B cell (primary cell): ENCODE results near the gene PLXNA3.

ENCODE experiments used
- EZH2 ChIP-seq: IDR thresholded peaks from 2 replicates; pipeline ENCODE4 v1.6.1; 2012; ENCODE audit warnings: borderline replicate concordance, low read depth, mild to moderate bottlenecking, moderate library complexity, low read length; ENCODE audit not compliant: insufficient read depth, poor library complexity, severe bottlenecking
- TF ChIP-seq, protein P1 (sequence below): fragments of 200-600 bp; IDR thresholded peaks from one replicate; pipeline ENCODE4 v1.8.0; 2022; ENCODE audit warnings: antibody characterized with exemption, mild to moderate bottlenecking

DNA sequence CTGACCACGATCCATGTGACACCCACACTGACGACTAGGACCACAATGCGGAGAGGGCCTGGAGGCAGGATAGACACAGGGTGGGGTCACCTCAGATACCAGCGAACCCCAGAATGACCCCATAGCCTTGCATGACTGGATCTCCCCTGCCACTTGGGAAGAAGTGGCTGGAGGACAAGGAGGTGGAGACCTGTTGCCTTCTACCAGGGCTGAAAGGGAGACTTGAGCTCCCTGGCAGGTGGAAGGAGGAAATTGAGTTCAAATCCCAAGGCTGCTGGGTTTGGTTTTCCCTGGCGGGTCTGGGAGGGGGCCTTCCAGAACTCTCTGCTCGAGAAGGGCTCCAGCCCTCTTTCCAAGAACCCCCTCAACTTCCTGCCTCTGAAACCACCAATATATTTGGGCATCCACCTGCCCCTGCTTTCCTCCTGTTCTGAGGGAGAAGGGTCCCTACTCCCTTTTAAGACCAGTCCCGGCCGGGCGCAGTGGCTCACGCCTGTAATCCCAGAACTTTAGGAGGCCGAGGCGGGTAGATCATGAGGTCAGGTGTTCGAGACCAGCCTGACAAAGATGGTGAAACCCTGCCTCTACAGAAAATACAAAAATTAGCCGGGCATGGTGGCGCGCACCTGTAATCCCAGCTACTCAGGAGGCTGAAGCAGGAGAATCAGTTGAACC is 54.9 kb downstream of the PLXNA3 start:
- TF ChIP-seq, protein P1, sequence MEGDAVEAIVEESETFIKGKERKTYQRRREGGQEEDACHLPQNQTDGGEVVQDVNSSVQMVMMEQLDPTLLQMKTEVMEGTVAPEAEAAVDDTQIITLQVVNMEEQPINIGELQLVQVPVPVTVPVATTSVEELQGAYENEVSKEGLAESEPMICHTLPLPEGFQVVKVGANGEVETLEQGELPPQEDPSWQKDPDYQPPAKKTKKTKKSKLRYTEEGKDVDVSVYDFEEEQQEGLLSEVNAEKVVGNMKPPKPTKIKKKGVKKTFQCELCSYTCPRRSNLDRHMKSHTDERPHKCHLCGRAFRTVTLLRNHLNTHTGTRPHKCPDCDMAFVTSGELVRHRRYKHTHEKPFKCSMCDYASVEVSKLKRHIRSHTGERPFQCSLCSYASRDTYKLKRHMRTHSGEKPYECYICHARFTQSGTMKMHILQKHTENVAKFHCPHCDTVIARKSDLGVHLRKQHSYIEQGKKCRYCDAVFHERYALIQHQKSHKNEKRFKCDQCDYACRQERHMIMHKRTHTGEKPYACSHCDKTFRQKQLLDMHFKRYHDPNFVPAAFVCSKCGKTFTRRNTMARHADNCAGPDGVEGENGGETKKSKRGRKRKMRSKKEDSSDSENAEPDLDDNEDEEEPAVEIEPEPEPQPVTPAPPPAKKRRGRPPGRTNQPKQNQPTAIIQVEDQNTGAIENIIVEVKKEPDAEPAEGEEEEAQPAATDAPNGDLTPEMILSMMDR, result no peak
- TF ChIP-seq EZH2, result no peak
